ENCODE results near the gene ZNF436. TPM values are rescaled to one million over a fixed set of nuclear protein-coding genes. Genes with fewer than 3 reads are reported as not detected.

The ZNF436 gene
- 10 to 100 TPM; 19.5 to 36.6 (median 23.9) TPM for total RNA-seq

GRCh38 chr1:23369335-23370013, at the start of gene ZNF436:
ZNF436 (minus strand) TSS chr1:23369836; CDS start chr1:23368005, 1,831 bp downstream.
- intact Hi-C loops (cut with DNase I; ENCODE audit: low total_unique reads) = no loop called here
- DNase-seq (ENCODE audit: low spot score in 2 of 2) = peak; percentile 70 to 71

GRCh38 chr1:23419180-23419579, 49.5 kb upstream of the ZNF436 start:
- intact Hi-C loops (cut with DNase I; ENCODE audit: low total_unique reads) = no loop called here
- H3K4me1 ChIP-seq = peaks cover 5 to 7% of the 10 kb centered on the region in 2 donors
- H3K27ac ChIP-seq = no peak overlapping the region
- H3K9me3 ChIP-seq = no peaks in the 10 kb centered on the region
- no peaks in the 10 kb centered on the region for H3K36me3 ChIP-seq
- no peak overlapping the region for H3K4me3 ChIP-seq
- no peaks in the 10 kb centered on the region for H3K27me3 ChIP-seq
- no peak for DNase-seq (ENCODE audit: low spot score in 2 of 2)
- no peak for TF ChIP-seq POLR2A (IDR thresholded peaks at IDR 0.05)
- no peak for TF ChIP-seq POLR2AphosphoS5 (IDR thresholded peaks at IDR 0.05)
- TF ChIP-seq CTCF (IDR thresholded peaks at IDR 0.05) = no peak

More at GRCh38 chr1:23369335-23370013, at the start of gene ZNF436:
- H3K27me3 ChIP-seq = no peaks in the 10 kb centered on the region
- peaks cover 4 to 6% of the 10 kb centered on the region in 2 donors for H3K9me3 ChIP-seq
- H3K27ac ChIP-seq = peak within 1 kb of the TSS; percentile 89 to 96
- no peaks in the 10 kb centered on the region for H3K36me3 ChIP-seq
- H3K4me1 ChIP-seq = peaks cover 10 to 29% of the 10 kb centered on the region in 2 donors
- TF ChIP-seq CTCF (IDR thresholded peaks at IDR 0.05) (no peak), POLR2AphosphoS5 (IDR thresholded peaks at IDR 0.05) (peak in 1 of 3 donors; percentile 20), POLR2A (IDR thresholded peaks at IDR 0.05) (no peak)
- peak within 1 kb of the TSS; percentile 79 to 90 (median 79) for H3K4me3 ChIP-seq

GRCh38 chr1:23417570-23417969, 47.9 kb upstream of the ZNF436 start:
- H3K9me3 ChIP-seq = no peaks in the 10 kb centered on the region
- no peak overlapping the region for H3K27ac ChIP-seq
- no peak for TF ChIP-seq POLR2AphosphoS5 (IDR thresholded peaks at IDR 0.05)
- TF ChIP-seq POLR2A (IDR thresholded peaks at IDR 0.05) = no peak
- TF ChIP-seq CTCF (IDR thresholded peaks at IDR 0.05) = no peak
- H3K4me3 ChIP-seq = no peak overlapping the region
- no peaks in the 10 kb centered on the region for H3K36me3 ChIP-seq
- H3K4me1 ChIP-seq = peaks cover 0 to 1% of the 10 kb centered on the region in 2 donors
- H3K27me3 ChIP-seq = no peaks in the 10 kb centered on the region
- intact Hi-C loops (cut with DNase I; ENCODE audit: low total_unique reads) = no loop called here
- DNase-seq (ENCODE audit: low spot score in 2 of 2) = no peak

GRCh38 chr1:23416964-23417363, 47.3 kb upstream of the ZNF436 start:
- H3K4me1 ChIP-seq = no peaks in the 10 kb centered on the region
- TF ChIP-seq CTCF (IDR thresholded peaks at IDR 0.05) (no peak), POLR2AphosphoS5 (IDR thresholded peaks at IDR 0.05) (no peak), POLR2A (IDR thresholded peaks at IDR 0.05) (no peak)
- no peak overlapping the region for H3K27ac ChIP-seq
- H3K27me3 ChIP-seq = no peaks in the 10 kb centered on the region
- intact Hi-C loops (cut with DNase I; ENCODE audit: low total_unique reads) = no loop called here
- DNase-seq (ENCODE audit: low spot score in 2 of 2) = no peak
- H3K9me3 ChIP-seq = no peaks in the 10 kb centered on the region
- no peak overlapping the region for H3K4me3 ChIP-seq
- H3K36me3 ChIP-seq = no peaks in the 10 kb centered on the region

- TF ChIP-seq CTCF (IDR thresholded peaks at IDR 0.05) = no peak
- DNase-seq (ENCODE audit: low spot score in 2 of 2) = no peak
- no peaks in the 10 kb centered on the region for H3K27me3 ChIP-seq
- H3K36me3 ChIP-seq = no peaks in the 10 kb centered on the region
- no peaks in the 10 kb centered on the region for H3K9me3 ChIP-seq
- peaks cover 0 to 6% of the 10 kb centered on the region in 2 donors for H3K4me1 ChIP-seq
- no peak overlapping the region for H3K4me3 ChIP-seq
- intact Hi-C loops (cut with DNase I; ENCODE audit: low total_unique reads) = loop anchor here (10.0 kb wide), 1 partner anchor 64 kb away; the partner anchor contains the start of gene HNRNPR
- H3K27ac ChIP-seq = no peak overlapping the region
Observed at GRCh38 chr1:23408797-23409290, 39.2 kb upstream of the ZNF436 start.
